Stimulated activated CD8-positive, alpha-beta memory T cell treated with anti-CD3 and anti-CD28 coated beads, Interleukin-7, amount 100 ng/mL, for 48 hours (primary cell): Measurements from ENCODE around the gene GPALPP1.
"Not testable (repeated sequence)": the region's sequence is repeated elsewhere in the genome, so short reads cannot be mapped to it uniquely, and the experiment has no call there.

Experiments
- DNase-seq, 2 donors: peaks; one replicate each; pipeline ENCODE4 v3.0.0-alpha.2; 2020; ENCODE audit warnings: low read depth in 1 of 2; ENCODE audit errors: extremely low read depth in 1 of 2

Gene GPALPP1

DNA sequence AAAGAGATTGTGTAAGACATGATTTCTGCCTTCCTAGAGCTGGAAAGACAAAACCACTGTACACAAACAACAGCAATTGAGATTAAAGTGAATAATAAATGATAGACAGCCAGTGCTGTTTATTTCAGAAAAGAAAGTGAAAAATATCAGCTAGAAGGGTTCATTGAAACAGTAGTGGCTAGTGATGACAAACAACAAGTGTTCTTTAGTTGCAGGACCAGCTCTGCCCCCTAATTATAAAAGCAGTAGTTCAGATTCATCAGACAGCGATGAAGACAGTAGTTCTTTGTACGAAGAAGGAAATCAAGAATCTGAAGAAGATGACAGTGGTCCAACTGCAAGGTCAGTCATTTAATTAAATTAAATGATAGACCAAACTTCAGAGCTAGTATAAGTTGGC is 14.8 kb downstream of the GPALPP1 start:
- DNase-seq, result no peak

DNA sequence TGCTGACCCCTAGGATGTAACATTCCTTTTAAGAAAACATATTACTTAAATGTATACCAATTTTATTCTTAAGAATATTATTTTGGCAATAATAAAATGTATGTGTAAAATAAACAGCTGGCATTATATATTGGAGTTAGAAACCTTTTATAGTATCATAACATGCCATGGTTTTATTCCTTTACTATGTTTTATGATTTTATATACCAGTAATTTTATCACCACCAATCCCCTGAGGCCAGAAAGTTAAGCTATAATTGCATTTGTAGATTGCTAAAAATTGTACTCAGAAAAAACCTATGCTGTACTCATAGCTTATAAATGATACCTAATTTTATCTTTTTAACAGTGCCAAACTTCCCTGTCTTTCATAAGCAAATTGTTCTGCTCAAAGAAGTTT is 17.9 kb downstream of the GPALPP1 start:
- DNase-seq, result no peak

DNA sequence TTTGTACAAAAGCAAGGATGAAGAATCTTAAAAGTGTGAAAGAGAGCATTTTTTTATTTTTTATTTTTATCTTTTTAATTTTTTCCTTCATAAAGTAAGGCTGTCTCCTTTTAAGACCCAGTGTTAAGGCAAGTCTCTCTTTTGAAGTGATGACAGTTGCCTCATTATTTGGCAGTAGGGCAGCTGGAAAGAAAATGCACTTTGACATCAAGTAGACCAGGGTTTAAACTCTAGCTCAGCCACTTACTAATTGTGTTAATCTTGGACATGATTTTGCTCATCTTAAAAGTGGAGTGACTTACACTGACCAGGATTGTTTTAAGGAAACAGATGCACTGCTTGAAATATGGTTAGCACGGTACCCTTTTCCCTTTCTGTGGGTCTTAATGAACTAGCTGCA is 18.5 kb downstream of the GPALPP1 start:
- DNase-seq, result no peak

DNA sequence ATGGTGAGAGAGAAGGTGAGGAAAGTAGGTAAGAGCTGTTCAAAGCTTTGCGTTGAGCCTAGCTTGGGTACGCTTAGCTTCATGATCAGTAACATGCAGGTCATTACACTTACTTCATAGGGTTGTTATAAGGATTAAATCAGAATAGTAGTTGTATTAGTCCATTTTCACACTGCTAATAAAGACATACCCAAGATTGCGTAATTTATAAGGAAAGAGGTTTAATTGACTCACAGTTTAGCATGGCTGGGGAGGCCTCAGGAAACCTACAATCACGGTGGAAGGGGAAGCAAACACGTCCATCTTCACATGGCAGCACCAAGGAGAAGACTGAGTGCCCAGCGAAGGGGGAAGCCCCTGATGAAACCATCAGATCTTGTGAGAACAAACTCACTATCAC is 21.9 kb downstream of the GPALPP1 start:
- DNase-seq, result no peak

DNA sequence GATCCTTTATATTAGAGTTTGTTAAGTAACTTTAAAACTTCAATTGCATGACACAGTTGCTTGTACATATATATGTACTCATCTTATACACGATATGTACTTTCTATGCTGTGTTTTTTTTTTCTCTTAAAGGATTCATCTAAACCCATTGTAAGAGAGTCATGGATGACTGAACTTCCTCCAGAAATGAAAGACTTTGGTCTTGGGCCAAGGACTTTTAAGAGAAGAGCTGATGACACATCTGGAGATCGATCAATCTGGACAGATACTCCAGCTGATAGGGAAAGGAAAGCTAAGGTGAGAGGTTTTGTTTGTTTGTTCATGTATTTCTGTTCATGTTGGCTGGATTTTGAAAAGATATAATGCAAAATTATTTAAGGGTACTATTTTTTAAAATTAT is 26.0 kb downstream of the GPALPP1 start:
- DNase-seq, result no peak

DNA sequence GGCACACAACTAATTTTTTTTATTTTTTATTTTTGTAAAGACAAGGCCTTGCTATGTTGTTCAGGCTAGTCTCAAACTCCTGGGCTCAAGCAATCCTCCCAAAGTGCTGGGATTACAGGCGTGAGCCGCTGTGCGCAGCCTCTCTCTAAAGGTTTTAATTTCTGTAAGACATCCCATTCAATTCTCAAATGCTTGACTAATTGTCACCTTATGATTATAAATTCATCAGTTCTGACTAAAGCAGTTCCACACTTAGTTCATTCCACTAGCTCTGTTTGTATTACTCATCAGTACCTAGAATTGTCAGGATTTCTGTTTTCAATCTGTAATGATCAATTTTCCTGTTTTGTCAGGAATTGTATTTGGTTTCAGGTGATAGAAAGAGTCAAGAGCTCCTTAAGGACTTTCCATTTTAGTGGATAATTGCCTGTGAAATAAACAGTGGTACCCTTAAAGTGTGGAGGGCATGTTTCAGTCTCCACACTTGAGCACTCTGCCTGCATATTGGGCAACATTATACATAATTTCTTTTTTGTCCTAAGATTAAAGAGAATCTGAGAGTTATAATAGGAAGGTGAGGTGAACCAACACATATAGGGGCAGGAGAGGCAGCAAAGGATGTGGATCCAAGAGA is 27.6 kb downstream of the GPALPP1 start:
- no peak for DNase-seq

DNA sequence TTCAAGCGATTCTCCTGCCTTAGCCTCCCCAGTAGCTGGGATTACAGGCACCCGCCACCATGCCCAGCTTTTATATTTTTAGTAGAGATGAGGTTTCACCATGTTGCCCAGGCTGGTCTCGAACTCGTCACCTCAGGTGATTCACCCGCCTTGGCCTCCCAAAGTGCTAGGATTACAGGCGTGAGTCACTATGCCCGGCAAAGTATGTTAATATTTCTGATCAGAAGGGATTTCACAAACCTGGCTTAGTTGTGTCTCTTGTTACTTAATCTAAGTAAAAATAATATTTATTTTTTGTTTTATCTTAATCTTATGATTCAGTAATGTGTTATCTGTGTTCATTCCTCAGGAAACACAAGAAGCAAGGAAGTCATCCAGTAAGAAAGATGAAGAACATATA is 30.6 kb downstream of the GPALPP1 start:
- DNase-seq, result not testable (repeated sequence)

DNA sequence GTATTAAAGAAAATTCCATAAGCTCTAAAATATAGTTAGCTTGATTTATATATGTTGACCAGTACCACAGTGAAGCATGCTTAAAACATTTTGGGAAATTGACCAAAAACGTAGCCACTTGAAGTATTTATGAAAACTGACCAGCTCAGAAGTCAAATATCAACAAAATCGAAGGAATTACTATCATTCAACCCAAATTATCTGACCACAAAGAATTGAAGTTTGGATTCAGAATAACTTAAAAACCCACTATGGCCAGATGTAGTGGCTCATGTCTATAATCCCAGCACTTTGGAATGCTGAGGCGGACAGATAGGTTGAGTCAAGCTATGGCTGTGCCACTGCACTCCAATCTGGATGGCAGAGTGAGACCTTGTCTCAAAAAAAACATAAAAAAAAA is 31.9 kb downstream of the GPALPP1 start:
- no peak for DNase-seq

DNA sequence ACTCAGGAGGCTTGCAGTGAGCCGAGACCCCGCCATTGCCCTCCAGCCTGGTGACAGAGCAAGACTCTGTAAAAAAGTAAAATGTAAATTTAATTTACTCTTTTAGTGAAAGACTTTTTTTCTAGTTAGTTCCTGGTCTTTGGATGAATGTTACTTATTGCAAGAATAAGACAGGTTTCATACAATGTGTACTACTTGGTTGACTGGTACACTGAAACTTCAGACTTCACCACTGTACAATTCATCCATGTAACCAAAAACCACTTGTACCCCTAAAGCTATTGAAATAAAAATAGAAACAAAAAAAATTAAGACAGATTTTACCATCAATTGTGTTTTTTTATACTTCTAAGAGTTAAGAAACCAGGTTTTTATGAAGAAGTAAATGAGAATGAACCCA is 35.5 kb downstream of the GPALPP1 start:
- DNase-seq, result no peak

DNA sequence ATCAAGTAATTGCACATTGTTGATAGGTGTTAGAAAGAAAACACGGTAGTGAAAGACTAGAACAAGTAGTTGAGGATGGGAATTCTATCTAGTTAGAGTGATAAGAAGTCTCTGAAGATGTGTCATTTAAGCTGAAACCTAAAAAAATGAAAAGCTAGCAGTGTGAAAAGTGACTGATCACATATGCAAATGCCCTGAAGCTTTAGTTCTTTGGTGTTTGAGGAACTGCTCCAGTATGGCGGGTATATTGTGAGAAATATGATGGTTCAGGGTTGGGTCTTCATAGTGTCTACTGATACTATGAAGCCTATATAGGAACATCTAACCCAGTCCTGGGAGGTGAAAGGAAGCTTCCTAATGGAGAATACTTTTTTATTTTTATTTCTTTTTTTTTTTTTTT is 45.0 kb downstream of the GPALPP1 start:
- no peak for DNase-seq

DNA sequence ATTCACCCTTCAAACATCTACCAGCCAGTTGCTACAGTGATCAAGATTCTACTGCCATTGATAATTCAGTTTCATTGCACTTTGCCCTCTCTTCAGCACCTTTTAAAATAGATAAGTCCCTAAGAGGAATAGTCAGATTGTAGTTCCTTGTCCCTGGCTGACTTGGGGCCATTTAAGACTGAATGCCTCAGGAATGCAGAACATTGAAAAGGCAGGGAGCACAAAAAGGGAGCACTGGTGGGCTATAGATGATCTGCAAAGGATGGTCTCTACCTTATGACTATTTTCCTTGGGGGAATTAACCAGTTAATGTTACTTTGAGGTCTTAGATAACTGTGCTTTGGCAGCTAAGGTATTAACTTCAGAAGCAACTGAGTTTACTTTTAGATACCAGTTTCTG is 46.9 kb downstream of the GPALPP1 start:
- DNase-seq, result no peak

DNA sequence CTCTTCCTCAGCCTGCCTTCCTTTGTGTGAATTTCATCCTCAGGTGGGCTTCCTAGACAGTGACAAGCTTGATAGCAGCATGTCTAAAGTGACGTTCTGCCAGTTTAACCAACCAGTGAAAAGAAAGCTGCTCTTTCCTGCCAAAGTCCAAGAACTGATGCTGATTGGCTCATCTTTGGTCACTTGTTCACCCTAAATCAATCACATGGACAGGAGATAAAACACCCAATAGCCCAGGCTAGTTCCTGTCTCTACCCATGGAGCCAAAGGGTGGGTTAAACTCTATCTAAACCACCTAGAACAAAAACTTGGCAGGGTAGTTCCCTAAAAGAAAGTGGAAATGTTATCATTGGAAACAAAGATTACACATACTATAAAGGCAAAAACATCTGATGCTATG is 50.8 kb downstream of the GPALPP1 start:
- DNase-seq, result no peak

DNA sequence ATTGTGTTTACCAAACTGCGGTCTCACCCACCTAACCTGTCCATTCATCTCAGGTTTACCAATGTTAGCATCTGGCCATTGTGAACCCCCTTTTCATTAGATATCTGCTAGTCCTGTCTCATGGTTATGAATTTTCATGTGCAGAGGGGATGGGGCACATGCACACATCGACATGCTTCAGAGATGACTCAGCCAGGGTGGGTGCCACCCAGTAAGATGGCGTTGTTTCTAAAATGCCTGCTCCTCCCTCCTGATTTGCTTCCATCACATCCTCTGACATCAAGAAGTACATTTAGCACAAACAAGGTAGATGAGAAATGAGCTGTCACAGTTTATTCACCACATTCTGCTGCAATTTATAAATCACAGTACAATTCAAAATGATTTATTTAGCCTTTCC is 51.3 kb downstream of the GPALPP1 start:
- DNase-seq, result no peak

DNA sequence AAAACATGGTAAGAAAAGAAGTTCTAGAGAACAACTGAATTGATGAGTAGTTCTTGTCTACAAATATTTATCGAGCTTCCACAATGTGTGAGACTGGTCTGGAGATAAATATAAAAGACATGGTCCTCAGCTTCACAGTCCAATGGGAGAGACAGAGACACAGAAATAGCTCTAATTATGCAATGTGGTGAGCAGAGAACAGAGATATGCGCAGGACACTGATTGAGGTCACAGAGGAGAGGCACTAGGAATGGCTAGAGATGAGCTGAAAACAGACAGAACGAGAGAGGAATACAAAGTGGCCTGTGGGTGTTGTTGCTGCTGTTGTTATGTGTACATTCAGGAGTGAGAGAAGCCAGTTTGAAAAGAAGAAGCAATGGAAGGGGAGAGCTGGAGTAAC is 53.2 kb downstream of the GPALPP1 start:
- DNase-seq, result no peak

DNA sequence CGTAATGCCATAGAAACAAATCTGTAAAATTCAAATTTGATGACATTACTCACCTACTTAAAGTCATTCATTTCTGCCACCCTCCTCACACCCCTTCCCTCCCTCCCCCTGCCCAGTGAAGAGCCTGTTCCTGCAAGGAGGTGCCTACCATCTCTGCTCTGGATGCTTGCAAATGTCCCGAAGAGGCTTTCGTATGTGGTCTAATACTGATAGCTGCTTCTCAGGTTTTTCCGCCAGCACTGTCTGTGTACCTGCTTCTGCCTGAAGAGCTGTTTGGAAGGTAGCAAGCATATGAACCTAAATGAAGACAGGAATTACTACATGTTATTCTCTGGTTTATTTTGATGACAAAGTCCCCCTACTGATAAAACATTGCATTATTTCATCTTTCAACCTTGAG is 57.1 kb downstream of the GPALPP1 start:
- DNase-seq, result no peak

DNA sequence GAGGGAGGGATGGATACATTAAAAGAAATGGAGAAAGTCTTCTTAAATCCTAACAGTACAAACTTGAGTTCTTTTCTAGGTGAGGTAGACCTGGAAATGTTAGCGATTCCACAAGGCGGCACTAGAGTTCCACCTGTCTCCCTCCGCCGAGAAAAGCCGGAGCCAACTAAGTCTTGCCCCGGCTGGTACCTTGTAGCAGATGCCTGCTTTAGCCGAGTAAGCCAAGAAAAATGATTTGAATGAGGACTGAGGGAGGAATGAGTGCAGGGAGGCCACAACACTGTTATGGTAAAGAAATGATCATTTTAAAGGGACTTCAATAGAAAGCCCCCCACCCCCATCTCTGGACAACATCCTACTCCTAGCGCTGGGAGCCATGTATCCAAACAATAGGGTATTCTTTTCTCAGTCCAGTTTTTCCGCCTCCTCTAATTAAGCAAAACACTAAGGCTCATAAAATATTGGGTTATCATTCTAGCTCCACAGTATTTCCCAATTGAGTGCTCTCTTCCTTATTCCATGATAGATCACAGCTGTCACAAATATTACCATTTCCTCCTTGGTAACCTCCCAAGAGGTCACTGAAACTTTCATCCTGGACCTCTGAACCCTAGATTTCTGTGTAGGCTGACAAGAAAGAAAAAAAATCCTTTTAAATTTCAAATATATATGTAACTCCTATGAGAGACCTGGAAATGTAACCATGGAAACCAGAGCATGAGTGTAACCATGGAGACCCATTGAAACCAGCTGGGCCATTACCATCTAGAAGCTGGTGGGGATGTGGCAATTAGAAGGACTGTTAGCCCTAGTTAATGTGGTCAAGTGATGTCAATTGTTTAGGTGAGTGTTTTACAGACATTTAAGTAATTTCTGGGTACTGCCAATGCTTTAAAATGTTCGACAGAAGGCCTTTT is 58.3 kb downstream of the GPALPP1 start:
- DNase-seq, result peak; percentile 42 to 56

DNA sequence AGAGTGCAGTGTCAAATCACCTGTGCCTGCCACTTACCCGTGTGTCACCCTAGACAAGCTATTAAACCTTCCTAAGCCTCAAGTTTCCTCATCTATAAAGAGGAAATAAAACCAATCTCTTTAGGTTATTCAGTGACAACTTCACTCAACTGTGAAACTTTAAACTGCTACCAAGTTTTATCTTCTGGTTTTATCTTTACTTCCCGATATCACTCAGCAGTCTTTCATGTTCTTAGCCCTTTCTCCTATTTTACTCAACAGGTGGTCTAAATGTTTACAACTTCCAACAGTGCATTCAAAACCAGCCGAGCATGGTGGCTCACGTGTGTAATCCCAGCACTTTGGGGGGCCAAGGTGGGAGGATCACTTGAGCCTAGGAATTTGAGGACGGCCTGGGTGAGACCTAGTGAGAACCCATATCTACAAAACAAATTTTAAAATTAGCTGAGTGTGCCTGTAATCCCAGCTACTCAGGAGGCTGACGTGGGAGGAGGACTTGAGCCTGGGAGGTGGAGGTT is 59.6 kb downstream of the GPALPP1 start:
- DNase-seq, result no peak

DNA sequence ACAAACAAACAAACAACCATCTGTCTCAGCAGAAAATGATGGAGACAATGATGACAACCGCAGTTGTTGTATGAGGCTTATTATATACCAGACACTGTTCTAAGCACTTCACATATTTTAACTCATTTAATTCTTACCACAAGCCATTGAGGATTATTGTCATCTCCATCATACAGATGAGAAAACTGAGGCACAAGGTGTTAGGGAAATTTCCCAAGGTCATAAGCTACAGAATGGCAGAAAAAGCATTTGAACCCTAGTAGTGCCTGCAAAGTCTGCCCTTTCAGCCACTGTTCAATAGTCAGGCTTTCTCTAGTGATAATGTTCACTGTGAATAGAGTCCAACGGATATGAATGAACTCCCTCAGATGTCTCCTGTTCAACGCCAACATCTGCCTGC is 60.1 kb downstream of the GPALPP1 start:
- no peak for DNase-seq

DNA sequence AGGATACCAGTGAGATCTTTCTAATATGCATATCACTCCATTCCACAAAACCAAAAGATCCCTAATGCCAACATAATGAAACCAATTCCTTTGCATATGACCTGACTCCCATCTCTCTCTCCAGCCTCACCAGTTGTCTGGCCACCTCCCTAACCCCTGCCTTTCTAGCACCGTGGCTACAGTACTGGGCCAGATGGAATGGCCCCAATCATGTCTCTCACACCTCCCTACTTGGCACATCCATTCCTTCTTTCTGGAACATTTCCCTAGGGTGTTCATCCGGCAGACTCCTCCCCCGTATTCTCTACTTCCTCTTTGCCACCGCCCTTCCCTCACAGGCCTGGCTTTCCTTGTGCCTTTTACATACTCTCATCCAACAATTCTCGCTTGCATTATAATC is 62.0 kb downstream of the GPALPP1 start:
- DNase-seq, result no peak

DNA sequence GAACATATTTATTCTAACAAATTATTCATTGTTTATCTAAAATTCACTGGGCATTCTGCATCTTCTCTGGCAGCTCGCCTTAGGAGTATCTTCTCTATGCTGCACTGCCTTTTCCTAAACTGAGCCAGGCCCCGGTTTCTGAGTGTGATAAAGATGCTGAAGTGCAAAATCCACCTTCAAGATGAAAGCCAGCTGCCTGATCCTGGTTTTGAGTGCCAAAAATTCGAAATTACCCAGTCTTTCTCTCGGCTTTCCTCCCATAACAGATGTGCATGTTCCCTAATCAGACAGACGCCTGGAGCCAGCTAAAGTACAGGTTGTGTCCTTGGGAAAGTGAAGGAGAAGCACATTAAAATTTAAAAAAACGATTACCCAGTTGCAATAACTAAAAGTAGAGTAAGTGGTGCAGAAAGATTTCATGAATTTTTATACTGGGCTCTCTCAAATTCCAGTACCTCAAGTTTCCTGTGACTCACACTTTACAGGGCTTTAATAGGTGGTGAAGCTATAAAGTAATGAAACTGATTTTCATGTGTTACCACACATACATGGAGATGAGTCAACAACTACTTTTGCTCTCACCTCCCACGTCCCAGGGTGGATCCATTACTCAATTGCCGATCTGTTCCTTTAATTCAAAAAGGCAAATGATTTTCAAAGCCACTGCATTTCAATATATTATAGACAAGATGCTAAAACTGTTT is 66.0 kb downstream of the GPALPP1 start:
- DNase-seq, result peak; percentile 35 to 61

DNA sequence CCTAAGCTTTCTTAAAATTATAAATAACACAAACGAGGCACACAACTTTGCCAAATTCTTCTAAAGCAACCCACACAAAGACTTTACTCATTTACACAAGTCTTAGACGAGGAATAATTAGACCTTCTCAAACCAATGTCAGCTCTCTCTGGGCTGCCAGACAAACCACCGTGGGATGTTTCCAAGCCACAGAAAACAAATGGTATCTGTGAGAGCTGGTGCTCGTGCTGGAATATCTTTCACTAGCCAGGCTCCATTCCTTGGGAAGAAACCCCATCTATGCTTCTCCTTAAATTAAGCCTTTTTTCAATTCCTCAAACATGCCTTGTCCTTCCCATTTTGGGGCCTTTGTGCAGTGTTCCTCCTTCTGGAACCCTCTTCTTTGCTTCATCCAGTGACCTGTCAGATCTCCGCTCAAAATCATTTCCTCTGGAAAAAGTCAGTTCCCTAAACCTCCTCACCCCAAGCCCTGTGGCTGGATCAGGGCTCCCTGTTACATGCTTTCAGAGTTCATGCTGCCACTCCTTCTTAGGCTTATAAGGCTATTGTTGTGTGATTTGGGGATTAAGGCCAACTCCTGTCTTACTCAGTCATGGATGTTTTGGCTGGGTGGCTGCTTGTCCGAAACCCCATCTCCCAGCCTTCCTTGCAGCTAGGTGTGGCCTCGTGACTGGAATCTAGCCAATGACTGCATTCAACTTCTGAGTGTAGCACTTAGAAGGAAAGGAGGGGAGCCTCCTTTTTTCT is 66.7 kb downstream of the GPALPP1 start:
- DNase-seq, result no peak
